Peyer's patch (tissue), 4 donors: ENCODE results near the gene SLC9A8.

Experiments
- POLR2A ChIP-seq, 2 donors: fragments of 450-650 bp; IDR thresholded peaks; one replicate each; pipeline ENCODE4 v1.5.1; 2017; ENCODE audit warnings: antibody characterized with exemption in 2 of 2, mild to moderate bottlenecking in 2 of 2, moderate library complexity in 2 of 2
- TF ChIP-seq, protein P1 (sequence below), 6 experiments: fragments of 450-650 bp in 4 of 6; fragments of 200-600 bp in 2 of 6; sonication (generic) in 1 of 6; IDR thresholded peaks; one replicate each; pipeline ENCODE4 v1.5.1; 2017 to 2019; ENCODE audit warnings: antibody characterized with exemption in 6 of 6, mild to moderate bottlenecking in 3 of 6, moderate library complexity in 1 of 6

DNA sequence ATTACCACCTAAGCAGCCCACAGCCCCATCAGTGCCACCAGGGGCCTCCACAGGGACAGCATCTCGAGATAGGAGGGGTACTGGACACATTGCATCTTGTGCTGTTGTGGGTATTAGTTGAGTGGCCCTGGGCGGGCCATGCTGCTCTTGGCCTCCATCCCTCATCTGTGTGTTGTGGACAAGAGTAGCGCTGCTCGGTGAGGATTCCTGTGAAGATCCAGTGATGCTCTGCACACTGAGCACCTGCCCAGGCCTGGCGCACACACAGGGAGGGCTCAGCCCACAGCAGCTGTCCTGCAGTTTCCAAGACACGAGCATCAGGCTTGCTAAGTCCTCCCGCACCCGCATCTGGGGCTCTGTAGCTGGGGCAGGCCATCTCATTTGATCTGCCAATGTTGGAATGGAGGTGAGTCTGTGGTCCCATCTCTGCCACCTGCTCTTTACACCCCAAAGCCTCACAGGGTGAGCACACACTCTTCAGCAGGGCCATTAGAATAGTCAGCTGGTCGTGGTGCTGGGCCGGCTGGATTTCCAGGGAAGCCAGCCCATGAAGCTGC, 70.7 kb downstream of the SLC9A8 start:
- TF ChIP-seq, protein P1, sequence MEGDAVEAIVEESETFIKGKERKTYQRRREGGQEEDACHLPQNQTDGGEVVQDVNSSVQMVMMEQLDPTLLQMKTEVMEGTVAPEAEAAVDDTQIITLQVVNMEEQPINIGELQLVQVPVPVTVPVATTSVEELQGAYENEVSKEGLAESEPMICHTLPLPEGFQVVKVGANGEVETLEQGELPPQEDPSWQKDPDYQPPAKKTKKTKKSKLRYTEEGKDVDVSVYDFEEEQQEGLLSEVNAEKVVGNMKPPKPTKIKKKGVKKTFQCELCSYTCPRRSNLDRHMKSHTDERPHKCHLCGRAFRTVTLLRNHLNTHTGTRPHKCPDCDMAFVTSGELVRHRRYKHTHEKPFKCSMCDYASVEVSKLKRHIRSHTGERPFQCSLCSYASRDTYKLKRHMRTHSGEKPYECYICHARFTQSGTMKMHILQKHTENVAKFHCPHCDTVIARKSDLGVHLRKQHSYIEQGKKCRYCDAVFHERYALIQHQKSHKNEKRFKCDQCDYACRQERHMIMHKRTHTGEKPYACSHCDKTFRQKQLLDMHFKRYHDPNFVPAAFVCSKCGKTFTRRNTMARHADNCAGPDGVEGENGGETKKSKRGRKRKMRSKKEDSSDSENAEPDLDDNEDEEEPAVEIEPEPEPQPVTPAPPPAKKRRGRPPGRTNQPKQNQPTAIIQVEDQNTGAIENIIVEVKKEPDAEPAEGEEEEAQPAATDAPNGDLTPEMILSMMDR (IDR thresholded peaks at IDR 0.05), result no peak
- no peak for TF ChIP-seq POLR2A (IDR thresholded peaks at IDR 0.05)
